HG03159 (cell line): ENCODE results near the gene SLC25A42.
"Not testable (repeated sequence)": the region's sequence is repeated elsewhere in the genome, so short reads cannot be mapped to it uniquely, and the experiment has no call there.

ENCODE experiments used
- ATAC-seq: cut with Tn5 transposase; IDR thresholded peaks from one replicate; pipeline ENCODE4 v1.9.1; 2021; ENCODE audit warnings: mild to moderate bottlenecking, moderate library complexity; ENCODE audit not compliant: unreplicated experiment

SLC25A42 gene

DNA sequence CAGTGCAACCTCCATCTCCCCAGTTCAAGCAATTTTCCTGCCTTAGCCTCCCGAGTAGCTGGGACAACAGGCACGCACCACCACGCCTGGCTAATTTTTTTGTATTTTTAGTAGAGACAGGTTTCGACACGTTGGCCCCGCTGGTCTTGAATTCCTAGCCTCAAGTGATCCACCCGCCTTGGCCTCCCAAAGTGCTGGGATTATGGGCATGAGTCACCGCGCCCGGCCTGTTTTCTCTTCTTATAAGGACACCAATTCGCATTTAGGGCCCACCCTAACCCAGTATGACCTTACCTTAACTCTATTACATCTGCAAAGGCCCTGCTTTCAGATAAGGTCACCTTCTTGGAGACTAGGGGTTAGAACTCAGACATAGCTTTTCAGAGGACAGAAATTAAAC lies 39.4 kb downstream of the SLC25A42 start:
- ATAC-seq = no peak

DNA sequence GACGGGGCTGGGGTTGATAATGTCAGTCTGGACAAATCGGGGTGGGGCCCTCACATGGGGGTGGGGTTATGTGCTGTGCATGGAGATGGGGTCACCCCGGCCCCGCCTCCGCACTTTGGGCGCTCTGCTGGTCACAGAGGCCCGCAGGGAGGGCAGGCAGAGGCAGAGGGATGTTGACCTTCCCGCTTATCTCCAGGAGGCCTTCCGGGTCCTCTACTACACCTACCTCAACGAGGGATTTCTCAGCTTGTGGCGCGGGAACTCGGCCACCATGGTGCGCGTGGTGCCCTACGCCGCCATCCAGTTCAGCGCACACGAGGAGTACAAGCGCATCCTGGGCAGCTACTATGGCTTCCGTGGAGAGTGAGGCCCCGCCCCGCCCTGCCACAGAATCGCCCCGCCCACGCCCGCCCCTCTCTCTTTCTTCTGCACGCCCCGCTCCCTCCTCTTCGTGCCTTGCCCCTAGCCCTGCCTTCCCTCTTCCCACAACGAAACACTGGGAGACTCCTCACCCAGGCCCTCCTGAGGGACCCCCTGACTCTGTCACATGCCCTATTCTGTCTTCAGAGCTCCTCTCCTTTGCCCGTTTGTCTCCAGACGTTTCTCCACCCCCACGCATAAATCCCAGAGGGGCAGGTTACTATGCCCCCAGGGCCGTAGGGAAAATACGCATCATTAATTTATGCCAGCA lies 41.7 kb downstream of the SLC25A42 start:
- no peak for ATAC-seq

DNA sequence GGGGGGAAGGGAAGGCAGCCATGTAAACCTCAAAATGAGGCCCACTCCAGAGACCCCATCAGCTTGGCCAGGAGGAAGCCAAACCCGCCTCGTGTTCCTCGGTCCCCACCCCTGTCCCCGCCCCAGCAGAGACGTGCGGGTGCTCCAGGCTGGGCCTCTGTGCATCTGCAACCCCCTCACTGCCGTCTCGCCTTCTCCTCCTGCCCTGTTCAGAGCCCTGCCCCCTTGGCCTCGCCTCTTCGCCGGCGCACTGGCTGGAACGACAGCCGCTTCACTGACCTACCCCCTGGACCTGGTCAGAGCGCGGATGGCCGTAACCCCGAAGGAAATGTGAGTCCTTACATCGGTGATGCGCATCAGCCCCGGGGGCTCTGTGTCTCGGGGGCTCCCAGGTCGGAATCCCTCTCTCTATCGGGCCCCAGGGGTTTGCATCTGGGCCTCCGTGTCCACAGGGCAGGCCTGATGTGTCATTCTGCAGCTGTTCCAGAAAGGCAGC lies 42.3 kb downstream of the SLC25A42 start:
- no peak for ATAC-seq

DNA sequence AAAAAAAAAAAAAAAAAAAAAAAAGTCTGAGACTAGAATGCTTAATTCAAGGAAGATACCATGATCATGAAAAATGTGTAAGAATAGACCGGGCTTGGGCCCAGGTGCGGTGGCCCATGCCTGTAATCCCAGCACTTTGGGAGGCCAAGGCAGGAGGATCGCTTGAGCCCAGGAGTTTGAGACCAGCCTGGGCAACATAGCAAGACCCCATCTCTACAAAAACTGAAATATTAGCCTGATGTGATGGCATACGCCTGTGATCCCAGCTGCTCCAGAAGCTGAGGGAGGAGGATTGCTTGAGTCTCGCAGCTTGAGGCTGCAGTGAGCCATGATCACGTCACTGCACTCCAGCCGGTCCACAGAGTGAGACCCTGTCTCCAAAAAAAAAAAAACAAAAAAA lies 43.1 kb downstream of the SLC25A42 start:
- ATAC-seq = not testable (repeated sequence)

DNA sequence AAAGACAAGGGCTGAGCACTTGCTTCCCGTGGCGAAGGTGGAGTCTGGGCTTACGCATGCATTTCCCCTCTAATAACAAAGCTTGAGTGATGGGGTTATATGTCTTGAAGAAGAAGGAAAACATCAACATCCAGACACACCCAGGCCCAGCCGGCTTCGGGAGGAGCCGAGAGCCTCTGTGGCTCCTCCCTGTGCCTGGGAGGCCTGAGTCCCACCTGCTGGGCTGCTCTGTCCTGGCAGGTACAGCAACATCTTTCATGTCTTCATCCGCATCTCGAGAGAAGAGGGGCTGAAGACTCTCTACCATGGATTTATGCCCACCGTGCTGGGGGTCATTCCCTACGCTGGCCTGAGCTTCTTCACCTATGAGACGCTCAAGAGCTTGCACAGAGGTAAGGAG lies 43.9 kb downstream of the SLC25A42 start:
- ATAC-seq = no peak

DNA sequence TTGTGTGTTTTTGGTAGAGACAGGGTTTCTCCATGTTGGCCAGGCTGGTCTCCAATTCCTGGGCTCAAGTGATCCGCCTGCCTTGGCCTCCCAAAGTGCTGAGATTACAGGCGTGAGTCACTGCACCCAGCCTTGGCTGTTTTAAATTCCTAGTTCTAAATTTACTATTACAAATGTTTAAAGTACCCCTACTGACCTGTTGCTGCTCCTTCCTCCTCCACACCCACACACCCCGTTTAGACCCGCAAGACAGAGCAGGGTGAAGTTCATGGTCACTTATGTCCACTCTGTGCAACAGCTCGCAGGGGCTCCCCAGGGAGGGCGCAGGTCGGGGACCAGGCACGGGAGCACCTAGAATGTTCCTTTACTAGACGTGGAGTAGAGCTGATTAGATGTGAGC lies 45.8 kb downstream of the SLC25A42 start:
- ATAC-seq = no peak

DNA sequence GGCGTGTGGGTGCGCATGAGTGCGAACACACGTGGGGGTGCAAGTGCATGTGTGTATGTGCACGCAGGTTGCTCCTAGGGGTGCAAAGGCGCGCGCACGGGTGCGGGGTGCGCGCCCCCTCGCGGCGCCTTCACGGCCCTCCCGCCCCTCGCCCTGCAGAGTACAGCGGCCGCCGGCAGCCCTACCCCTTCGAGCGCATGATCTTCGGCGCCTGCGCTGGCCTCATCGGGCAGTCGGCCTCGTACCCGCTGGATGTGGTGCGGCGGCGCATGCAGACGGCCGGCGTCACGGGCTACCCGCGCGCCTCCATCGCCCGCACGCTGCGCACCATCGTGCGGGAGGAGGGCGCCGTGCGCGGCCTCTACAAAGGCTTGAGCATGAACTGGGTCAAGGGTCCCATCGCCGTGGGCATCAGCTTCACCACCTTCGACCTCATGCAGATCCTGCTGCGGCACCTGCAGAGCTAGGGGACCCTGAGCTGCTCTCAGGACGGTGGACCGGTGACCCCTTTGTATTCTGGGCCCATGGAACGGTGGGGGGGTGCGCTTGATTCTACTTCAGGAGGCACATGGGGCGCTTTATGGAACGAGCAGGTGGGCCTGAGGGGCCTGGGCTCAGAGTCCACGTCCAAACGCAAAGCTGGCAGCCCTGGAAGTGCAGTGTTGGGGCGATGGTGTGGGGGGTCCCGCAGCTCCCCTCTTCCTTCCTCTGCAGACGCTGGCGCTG lies 46.8 kb downstream of the SLC25A42 start:
- no peak for ATAC-seq

DNA sequence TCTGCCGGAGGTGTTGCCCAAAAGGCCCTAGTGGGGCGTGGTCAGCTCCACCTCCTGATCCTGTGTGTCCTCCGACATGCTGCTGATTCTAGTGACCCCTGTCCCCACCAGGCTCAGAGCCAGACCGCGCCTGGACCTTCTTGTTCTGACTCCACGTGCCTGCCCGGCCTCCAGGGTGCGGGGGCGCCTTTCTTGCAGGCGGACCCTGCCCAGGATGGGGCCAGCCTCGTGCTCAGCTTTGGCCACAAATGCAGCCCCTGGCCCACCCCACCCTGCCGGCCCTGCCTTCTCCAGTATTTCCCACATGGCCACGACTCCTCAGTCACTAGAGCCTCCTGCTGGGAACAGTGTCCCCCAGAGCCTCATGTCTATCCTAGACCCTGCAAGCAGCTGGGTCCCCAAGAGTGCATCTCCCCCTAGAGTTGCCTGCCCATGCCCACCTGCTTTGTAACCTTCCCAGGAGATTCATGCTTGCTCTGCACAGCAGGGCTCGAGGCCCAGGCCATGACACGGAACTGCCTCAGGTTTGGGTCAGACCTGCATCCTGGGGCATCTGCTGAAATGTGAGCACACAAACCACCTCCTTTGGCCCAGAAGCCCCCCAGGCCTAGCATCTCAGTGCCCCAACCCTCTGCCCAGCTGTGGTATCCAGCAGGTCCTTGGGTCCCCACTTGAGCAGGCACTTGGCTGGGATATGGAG lies 47.5 kb downstream of the SLC25A42 start:
- ATAC-seq = no peak

DNA sequence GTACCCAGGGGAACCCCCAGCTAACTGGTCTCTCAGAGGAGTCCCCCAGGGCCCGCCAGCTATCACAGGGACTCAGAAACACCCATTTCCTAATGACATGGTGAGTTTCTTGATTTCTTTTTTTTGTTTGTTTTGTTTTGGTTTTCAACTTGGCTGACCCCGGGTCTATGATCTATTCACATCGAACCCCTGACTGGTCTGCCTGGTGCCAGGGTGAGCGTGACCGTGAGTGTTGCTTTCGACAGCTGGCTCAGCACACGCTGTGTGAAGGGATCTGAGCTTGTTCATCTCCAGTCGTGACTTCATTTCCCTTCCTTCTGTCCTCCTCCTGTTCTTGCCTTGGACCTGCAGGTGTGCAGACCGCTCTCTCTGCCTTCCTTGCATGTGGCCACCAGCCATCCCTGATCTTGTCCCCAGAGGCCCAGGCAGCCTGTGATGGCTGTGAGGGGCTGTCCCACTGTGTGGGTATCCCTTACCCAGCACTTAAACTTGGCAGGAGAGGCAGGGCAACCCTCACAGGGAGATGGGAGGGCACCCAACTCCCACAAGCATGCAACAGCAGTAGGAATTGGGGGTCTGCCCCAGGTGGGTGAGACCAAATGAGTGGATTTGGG lies 48.3 kb downstream of the SLC25A42 start:
- no peak for ATAC-seq

DNA sequence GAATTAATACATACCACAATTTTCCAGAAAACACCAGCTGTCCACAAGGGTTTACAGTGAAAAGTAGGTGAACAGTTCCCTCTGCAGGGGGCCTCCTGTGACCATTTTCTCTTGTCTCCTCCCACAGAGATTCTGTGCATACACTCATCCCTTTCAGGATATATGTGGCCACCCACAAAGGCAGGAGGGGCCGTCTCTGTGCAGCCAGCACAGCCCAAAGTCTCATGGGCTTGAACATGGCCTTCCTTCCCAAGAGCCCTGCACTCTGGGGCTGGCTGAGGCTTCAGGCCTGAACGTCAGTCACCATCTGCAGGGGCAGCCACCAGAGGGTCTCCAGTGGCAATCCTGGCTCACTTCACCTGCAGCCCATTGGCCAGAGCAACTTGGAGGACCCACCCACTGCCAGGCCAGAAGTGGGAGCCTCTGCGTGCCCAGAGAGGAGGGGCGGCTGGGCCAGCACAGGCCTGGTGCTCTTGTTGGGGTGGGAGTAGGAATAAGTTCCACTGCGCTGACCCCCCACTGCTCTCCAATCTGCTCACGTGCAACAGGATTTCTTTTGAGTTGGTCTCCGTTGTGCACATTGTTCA lies 49.3 kb downstream of the SLC25A42 start:
- ATAC-seq = no peak

DNA sequence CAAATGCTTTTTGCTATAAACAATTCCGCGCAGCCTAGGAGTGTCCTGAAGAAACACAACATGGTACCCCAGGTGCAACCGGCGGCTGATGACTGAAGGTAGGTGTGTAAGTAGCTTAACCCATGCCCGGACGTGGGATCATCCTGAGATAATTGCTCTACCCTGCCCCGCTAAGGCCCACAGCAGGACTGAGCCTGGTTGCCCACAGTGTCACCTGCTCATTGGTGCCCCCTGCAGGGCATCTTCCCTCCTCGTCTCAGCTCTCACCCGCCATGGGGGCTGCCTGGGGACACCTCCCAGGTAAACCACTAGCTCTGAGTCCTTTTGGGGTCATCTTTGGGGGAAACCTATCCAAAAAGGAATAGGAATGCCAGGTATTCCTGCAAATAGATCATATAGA lies 52.2 kb downstream of the SLC25A42 start:
- ATAC-seq = no peak

DNA sequence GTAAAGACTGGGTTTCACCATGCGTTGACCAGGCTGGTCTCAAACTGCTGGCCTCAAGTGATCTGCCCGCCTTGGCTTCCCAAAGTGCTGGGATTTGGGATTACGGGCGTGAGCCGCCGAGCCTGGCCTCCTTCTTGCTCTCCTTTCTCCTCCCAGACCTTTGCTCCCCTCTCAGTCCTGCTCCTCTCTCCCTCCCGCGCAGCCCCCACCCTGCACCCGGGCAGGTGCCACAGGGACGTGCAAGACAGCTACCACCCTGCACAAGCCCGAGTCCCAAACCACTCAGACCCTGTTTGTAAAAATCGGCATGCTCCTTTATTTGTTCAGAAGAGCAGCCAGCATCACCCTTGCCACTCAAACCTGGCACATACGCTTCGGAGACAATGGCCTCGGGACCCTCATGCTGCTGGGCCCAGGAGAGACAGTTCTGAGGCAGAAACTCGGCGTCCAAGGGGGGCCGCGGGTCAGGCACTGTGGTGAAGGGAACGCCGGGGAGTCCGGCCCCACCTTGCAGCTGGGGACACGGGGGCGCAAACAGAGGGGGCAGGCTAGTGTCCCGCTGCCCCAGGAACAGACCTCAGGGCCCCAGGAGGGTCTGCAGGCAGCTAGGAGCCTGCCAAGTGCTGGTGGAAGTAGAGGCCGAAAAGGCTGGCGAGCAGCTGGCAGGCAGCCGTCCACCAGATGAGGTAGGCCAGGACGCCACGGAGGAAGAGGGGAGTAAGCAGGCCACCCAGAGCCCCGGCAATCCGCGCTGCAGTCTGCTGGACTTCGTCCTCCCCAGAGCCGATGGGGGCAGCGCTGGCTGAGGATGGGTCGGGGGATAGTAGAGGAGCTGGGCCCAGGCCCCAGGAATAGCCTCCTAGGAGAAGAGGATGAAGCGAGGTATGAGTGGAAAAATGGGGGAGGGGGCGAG lies 55.8 kb downstream of the SLC25A42 start:
- no peak for ATAC-seq

DNA sequence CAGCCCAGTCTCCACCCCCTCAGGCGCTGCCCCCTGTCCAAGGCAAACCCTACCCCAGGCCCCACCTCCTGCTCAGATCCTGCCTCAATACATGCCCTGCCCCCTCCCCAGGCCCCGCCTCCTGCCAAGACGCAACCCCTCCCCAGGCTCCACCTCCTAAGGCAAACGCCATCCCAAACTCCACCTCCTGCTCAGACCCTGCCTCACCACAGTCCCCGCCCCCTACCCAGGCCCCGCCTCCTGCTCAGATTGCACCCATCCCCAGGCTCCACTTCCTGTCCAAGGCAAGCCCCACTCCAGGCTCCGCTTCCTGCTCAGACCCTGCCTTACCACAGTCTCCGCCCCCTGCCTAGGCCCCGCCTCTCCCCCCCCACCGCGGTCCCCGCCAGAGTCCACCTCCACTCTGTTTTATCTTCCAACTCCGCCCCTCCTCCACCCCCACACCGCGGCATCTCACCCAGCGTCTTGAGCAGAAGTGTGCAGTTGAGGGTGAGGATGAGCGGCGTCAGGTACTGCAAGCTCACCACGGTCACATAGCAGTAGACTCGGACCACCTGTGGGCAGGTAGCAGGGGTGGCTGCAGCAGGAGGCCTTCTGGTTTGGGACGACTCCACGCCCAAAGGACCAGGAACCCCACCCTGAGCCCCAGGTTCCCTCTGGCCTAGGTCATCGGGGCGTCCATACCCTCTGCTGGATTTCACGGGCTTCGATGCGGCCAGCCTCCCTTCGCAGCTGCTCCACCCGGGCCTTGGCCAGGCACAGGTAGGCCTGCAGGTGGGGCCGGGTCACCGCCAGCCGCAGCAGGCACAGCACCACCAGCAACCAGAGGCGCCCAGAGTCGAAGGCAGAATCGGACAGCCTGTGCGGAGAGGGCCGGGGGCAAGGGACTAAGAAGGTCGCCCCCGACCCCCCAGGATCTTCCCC lies 56.8 kb downstream of the SLC25A42 start:
- no peak for ATAC-seq

DNA sequence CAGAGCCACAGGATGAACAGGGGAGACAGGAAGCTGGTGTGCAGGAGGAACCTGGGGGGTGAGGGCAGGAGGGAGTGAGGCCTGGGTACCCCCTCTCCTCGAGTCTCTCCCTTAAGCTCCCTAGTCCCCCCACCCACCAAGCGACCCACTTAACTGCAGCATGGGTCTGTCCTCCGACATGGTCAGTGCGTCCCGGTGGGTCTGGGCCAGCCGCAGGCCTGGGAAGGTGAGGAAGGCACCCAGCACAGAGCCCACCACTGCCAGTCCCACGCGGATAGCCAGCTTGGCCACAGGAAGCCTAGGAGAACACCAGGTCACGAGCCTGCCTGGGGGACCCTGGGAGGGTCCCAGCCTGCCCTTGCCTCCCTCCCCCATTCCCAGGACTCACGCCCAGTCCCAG lies 57.6 kb downstream of the SLC25A42 start:
- no peak for ATAC-seq

DNA sequence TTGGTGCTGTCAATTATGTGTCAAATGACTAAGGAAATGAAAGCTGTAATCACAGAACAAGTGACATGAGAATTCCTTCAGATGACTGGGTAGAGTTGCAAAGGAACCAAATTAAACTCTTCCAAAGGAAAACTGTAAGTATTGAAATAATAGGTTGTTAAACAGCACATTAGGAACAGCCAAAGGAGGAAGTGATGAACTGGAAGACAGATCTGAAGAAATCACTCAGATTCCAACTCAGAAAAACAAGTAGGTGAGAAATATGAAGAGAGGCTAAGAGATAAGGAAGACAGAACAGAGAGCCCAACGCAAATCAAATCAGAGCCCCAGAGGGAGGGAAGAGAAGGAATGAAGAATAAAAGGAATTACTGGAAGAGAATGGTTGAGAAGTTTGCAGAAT lies 59.1 kb downstream of the SLC25A42 start:
- no peak for ATAC-seq

DNA sequence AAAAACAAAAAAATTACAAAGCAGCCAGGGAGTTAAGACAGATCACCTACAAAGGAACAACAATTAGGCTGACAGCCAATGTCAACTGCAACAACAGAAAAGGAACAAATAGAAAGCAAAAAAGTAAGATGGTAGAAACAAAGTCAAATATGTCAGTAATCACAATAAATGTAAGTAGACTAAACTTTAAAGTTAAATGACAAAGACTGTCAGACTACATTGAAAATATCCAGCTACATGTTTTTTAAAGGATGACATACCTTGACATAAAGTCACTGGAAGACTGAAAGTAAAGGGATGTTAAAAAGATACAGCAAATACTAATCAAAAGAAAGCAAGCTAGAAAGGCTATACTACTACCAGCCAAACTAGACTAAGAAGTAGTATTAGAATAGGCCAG lies 59.6 kb downstream of the SLC25A42 start:
- no peak for ATAC-seq

DNA sequence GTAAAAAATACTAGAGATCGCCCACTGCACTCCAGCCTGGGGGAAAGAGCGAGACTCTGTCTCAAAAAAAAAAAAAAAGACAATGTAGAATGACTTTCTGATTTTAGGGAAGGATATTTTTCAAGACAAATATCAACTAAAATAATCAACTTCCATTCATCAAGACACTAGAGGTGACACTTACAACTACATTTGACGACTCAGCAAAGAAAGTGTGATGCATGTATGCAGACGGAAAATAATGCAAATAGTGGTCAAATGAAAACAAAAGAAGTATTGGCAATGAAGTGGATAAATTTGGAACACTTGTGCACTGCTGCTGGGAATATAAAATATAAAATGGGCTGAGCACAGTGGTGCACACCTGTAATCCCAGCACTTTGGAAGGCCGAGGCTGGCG lies 62.3 kb downstream of the SLC25A42 start:
- no peak for ATAC-seq

DNA sequence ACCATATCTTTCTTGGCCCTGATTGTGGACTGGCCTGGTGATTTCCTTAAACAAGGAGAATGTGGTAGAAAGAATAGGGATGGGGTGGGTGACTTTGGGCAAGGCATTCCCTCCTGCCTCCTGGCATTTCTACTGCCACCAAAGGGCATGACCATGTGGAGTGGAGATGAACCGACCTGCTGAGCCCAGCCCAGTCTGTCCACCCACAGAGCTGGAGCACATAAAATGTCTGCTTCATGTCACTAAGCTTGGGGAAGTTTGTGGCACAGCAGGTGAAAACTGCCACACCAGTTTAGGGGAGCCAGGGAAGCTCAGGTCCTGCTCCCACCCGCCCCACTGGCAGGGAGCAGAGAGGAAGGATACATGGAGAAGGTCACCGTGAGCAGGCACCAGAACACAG lies 68.2 kb downstream of the SLC25A42 start:
- ATAC-seq = no peak

DNA sequence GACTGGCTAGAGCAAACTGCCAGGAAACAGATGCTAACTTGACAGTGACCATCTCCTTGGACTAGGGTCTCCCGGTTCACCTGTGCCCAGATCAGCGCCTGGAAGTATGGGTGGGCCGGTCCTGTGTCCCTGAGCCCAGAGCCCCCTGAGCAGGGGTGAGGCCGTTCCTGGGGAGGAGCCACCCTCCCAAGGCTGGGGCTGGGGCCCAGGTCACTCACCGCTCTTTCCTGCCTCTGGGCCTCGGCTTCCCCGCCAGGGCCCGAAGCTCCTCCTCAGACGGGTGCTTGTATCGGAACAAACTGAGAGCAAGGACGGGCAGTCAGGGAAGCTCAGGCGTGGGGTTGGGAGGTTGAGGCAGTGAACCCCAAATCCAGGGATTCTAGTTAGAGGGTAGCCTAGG lies 69.1 kb downstream of the SLC25A42 start:
- no peak for ATAC-seq
